ENCODE results near the gene FBP2.
"Not testable (repeated sequence)": the region's sequence is repeated elsewhere in the genome, so short reads cannot be mapped to it uniquely, and the experiment has no call there.

The FBP2 gene

DNA sequence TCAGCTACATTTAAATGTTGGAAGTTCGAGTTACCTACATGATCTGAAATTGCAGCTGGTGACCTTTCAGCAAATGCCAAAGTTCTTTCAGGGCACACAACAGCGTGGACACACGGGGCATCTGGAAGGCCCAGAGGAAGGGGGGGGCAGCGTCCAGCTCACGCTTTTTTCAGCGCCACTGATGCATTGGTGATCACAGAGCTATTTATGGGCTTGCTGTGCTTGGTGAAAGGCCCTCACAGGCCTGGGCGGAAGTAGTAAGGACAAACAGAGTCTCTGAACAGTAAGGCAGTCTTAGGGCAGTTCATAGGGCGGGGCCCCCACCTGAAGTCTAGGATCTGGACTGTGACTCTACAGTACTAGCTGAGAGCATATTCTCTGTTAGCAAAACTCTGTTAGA is 6.6 kb upstream of the FBP2 start:
- no peaks in the 10 kb centered on the region for H3K79me2 ChIP-seq (ENCODE audit: insufficient read depth, low read depth)
- TF ChIP-seq CTCF (conservative IDR thresholded peaks at IDR 0.05; ENCODE audit: low read depth, low read length): no peak
- H3K4me3 ChIP-seq (IDR thresholded peaks at IDR 0.05; ENCODE audit: insufficient read depth, low read depth, low read length): no peak overlapping the region
- H3K4me1 ChIP-seq (ENCODE audit: low read depth, poor library complexity, severe bottlenecking): peaks cover 6% of the 10 kb centered on the region
- no peaks in the 10 kb centered on the region for H4K20me1 ChIP-seq (ENCODE audit: insufficient read depth)
- no peaks in the 10 kb centered on the region for H3K36me3 ChIP-seq (ENCODE audit: insufficient read depth)
- H3K4me2 ChIP-seq: no peak overlapping the region
- no peak overlapping the region for H2AFZ ChIP-seq (ENCODE audit: low read depth)
- H3K27me3 ChIP-seq (ENCODE audit: insufficient read depth, low read depth): no peaks in the 10 kb centered on the region
- H3K9ac ChIP-seq: no peak overlapping the region
- H3K27ac ChIP-seq: no peak overlapping the region

GRCh38 chr9:94599102-94599501 is 5.5 kb upstream of the FBP2 start:
- Histone ChIP-seq H3K79me2 (ENCODE audit: insufficient read depth, low read depth) (no peaks in the 10 kb centered on the region), H3K27me3 (ENCODE audit: insufficient read depth, low read depth) (no peaks in the 10 kb centered on the region), H3K4me1 (ENCODE audit: low read depth, poor library complexity, severe bottlenecking) (peaks cover 6% of the 10 kb centered on the region), H4K20me1 (ENCODE audit: insufficient read depth) (no peaks in the 10 kb centered on the region), H2AFZ (ENCODE audit: low read depth) (no peak overlapping the region), H3K4me3 (IDR thresholded peaks at IDR 0.05; ENCODE audit: insufficient read depth, low read depth, low read length) (no peak overlapping the region), H3K4me2 (no peak overlapping the region), H3K27ac (no peak overlapping the region), H3K9ac (no peak overlapping the region), H3K36me3 (ENCODE audit: insufficient read depth) (no peaks in the 10 kb centered on the region)
- no peak for TF ChIP-seq CTCF (conservative IDR thresholded peaks at IDR 0.05; ENCODE audit: low read depth, low read length)

- H3K4me2 ChIP-seq; H3K4me1 ChIP-seq (ENCODE audit: low read depth, poor library complexity, severe bottlenecking); H3K27me3 ChIP-seq (ENCODE audit: insufficient read depth, low read depth); H3K79me2 ChIP-seq (ENCODE audit: insufficient read depth, low read depth); H3K4me3 ChIP-seq (IDR thresholded peaks at IDR 0.05; ENCODE audit: insufficient read depth, low read depth, low read length); H2AFZ ChIP-seq (ENCODE audit: low read depth); H3K36me3 ChIP-seq (ENCODE audit: insufficient read depth); H3K27ac ChIP-seq; H3K9ac ChIP-seq; H4K20me1 ChIP-seq (ENCODE audit: insufficient read depth): not testable (repeated sequence)
These were observed 941 bp downstream of the FBP2 start for GRCh38 chr9:94592683-94593082.

GRCh38 chr9:94591876-94592275 is 1.7 kb downstream of the FBP2 start:
- H3K4me1 ChIP-seq (ENCODE audit: low read depth, poor library complexity, severe bottlenecking): peaks cover 4% of the 10 kb centered on the region
- no peak for TF ChIP-seq CTCF (conservative IDR thresholded peaks at IDR 0.05; ENCODE audit: low read depth, low read length)
- no peaks in the 10 kb centered on the region for H3K36me3 ChIP-seq (ENCODE audit: insufficient read depth)
- H2AFZ ChIP-seq (ENCODE audit: low read depth): no peak overlapping the region
- no peak overlapping the region for H3K27ac ChIP-seq
- H3K4me2 ChIP-seq: no peak overlapping the region
- H3K27me3 ChIP-seq (ENCODE audit: insufficient read depth, low read depth): no peaks in the 10 kb centered on the region
- H3K4me3 ChIP-seq (IDR thresholded peaks at IDR 0.05; ENCODE audit: insufficient read depth, low read depth, low read length): no peak overlapping the region
- no peaks in the 10 kb centered on the region for H4K20me1 ChIP-seq (ENCODE audit: insufficient read depth)
- H3K9ac ChIP-seq: no peak overlapping the region
- no peaks in the 10 kb centered on the region for H3K79me2 ChIP-seq (ENCODE audit: insufficient read depth, low read depth)

DNA sequence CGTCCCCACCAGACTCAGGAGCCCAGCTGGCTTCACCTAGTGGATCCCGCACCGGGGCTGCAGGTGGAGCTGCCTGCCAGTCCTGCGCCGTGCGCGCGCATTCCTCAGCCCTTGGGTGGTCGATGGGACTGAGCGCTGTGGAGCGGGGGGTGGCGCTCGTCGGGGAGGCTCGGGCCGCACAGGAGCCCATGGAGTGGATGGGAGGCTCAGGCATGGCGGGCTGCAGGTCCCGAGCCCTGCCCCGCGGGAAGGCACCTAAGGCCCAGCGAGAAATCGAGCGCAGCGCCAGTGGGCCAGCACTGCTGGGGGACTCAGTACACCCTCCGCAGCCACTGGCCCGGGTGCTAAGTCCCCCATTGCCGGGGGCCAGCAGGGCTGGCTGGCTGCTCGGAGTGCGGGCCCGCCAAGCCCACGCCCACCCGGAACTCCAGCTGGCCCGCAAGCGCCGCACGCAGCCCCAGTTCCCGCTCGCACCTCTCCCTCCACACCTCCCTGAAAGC is 2.5 kb downstream of the FBP2 start:
- not testable (repeated sequence) for H3K4me3 ChIP-seq (IDR thresholded peaks at IDR 0.05; ENCODE audit: insufficient read depth, low read depth, low read length); H3K27ac ChIP-seq; H3K79me2 ChIP-seq (ENCODE audit: insufficient read depth, low read depth); H3K36me3 ChIP-seq (ENCODE audit: insufficient read depth); H3K4me2 ChIP-seq; H2AFZ ChIP-seq (ENCODE audit: low read depth); H4K20me1 ChIP-seq (ENCODE audit: insufficient read depth); H3K9ac ChIP-seq; H3K27me3 ChIP-seq (ENCODE audit: insufficient read depth, low read depth)
- H3K4me1 ChIP-seq (ENCODE audit: low read depth, poor library complexity, severe bottlenecking): peaks cover 12% of the 10 kb centered on the region
